ENCODE results near the gene NELFB. TPM values are rescaled to one million over a fixed set of nuclear protein-coding genes. Genes with fewer than 3 reads are reported as not detected.
A peak's percentile ranks its signal among the peaks of the same experiment; 100 is the strongest.
"Not testable (repeated sequence)": the region's sequence is repeated elsewhere in the genome, so short reads cannot be mapped to it uniquely, and the experiment has no call there.

NELFB gene
- total RNA-seq, 2 experiments from 2014 or later: 70.8 to 75.3 TPM

DNA sequence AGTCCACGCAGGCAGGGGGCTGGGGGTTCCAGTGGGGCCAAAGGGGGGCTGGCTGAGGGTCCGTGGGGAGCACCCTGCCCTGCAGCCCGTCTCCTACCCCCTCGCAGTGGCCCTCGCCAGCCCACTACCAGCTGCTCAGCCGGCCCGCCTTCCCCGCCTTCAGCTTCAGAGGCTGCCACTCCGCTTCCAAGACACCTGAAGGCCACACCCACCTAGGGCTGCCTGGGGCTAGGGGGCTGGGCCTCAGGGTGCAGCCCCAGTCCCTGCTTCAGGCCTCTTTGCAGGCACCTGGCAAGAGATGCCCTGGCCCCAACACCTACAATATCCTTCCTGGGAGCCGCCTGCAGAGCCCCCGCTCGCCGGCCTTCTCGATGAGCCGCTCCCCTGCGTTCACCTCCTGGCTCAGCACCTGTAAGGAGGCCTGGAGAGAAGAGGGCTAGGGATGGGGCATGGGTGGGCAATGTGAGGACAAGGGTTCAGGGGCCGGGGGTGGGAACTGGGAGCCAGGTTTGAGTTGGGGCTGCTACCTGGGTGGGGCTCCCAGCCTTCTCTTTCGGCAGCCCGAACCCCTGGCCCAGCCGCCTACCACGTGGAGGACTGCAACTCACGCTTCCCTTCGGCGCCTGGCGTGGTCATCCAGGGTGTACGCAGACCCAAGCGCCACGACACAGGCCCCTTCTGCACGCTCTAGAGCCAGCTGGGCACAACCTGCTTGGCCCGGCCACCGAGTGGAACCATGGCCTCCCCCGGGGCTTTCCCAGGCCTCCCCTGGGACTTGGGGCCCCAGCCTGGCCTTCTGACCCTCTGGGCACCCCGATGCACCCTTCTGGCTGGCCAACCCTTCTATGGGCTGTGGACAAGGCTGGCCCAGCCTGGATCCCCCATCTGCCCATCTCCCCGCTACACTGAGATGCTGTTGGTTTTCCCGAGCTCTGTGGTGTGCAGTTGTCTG, 2.3 kb upstream of the NELFB start:
- Mint-ChIP-seq H3K4me3 (no peak overlapping the region), H3K36me3 (peaks cover 7% of the 10 kb centered on the region), H3K4me1 (peaks cover 17% of the 10 kb centered on the region), H3K27ac (no peak overlapping the region), H3K9me3 (ENCODE audit: low read depth) (no peaks in the 10 kb centered on the region), H3K27me3 (no peaks in the 10 kb centered on the region)
- ATAC-seq: no peak
- no peak for DNase-seq
- CTCF ChIA-PET: interaction anchor here (1.3 to 5.4 kb wide), 4 partner anchors 11 to 49 kb away, joined by 3 to 46 read pairs (median 14); partner anchors contain the start of genes NRARP and TUBB4B

DNA sequence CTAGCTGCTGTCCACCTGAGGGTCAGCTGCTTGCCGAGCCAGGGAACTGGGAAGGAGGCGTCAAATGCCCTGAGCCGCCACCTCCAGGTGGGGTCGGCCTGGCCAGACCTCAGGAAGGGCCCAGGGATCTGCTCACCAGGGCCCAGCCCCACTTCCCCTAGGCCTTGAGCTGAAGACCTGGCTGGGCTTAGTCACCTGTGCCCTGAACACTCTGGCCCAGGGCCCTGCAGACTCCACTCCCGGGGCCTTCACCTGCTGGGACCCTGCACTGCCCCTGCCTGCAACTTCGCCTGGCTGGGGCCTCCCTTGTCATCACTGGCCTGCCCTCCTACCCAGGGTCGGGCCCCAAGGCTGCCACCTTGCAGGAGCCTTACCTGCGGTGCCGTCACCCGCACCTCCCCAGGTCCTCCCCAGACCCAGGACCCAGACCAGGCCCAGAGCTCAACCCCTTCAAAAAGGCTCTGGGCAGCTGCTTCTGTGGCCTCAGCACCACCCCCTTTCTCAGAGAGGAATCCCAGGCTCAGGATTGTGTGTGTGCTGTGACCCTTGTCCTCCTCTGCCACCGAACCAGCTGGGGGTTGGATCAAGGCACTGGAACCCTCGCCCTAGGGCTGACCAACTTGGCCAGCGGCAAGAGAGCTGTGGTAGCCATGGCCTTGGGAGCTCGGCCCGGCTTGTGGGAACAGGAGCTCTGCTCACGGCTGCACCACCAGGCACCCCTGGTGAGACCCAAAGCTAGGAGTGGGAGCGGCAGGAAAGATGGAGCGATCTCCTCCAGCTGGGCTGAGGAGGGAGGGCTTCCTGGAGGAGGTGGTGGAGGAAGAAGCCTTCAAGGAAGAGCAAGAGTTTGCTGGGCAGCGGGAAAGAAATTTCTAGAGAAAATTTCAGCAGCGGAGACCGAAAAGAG, 1.2 kb upstream of the NELFB start:
- Mint-ChIP-seq H3K36me3 (peaks cover 8% of the 10 kb centered on the region), H3K9me3 (ENCODE audit: low read depth) (no peaks in the 10 kb centered on the region), H3K27me3 (no peaks in the 10 kb centered on the region), H3K4me3 (peak overlapping the region; percentile 91), H3K4me1 (peaks cover 17% of the 10 kb centered on the region), H3K27ac (peak overlapping the region; percentile 73)
- DNase-seq (no peak), ATAC-seq (no peak)
- CTCF ChIA-PET: interaction anchor here (1.0 to 5.4 kb wide), 10 partner anchors 8 to 412 kb away, joined by 3 to 46 read pairs (median 4); partner anchors contain the start of genes AJM1, ANAPC2, CYSRT1 and EXD3

GRCh38 chr9:137255448-137256114, 454 bp downstream of the NELFB start:
- no peaks in the 10 kb centered on the region for H3K27me3 Mint-ChIP-seq
- peak; percentile 66 for DNase-seq
- CTCF ChIA-PET: interaction anchor here (1.1 to 5.4 kb wide), 9 partner anchors 8 to 187 kb away, joined by 3 to 46 read pairs (median 5); partner anchors contain the start of genes ANAPC2, CYSRT1, EXD3 and SSNA1
- peaks cover 12% of the 10 kb centered on the region for H3K36me3 Mint-ChIP-seq
- H3K9me3 Mint-ChIP-seq (ENCODE audit: low read depth): no peaks in the 10 kb centered on the region
- H3K4me3 Mint-ChIP-seq: peak overlapping the region; percentile 91
- peaks cover 17% of the 10 kb centered on the region for H3K4me1 Mint-ChIP-seq
- ATAC-seq: no peak
- peak overlapping the region; percentile 87 for H3K27ac Mint-ChIP-seq

DNA sequence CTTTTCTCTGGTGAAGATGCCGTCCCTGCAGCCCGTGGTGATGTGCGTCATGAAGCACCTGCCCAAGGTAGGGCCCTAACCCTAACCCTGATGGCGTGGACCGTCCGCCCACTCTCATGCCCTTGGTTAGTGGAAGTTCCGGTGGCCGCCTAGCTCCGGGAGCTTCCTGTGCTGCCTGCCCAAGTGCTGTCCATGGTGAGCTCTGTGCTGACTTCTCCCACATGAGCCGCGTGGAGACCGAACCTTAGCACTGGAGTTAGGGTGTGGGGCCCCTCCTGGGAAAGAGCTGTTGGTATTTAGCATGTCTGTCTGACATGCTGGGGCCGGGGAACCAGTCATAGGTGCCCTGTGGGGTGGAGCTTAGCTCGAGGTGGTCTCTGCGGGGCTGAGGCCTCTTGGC, 1.2 kb downstream of the NELFB start:
- H3K27ac Mint-ChIP-seq: peak overlapping the region; percentile 36
- H3K4me1 Mint-ChIP-seq: peaks cover 17% of the 10 kb centered on the region
- ATAC-seq (no peak), DNase-seq (no peak)
- H3K36me3 Mint-ChIP-seq: peaks cover 12% of the 10 kb centered on the region
- CTCF ChIA-PET: interaction anchor here (1.2 to 5.4 kb wide), 6 partner anchors 14 to 166 kb away, joined by 3 to 46 read pairs (median 4); partner anchors contain the start of genes EXD3 and TUBB4B
- no peaks in the 10 kb centered on the region for H3K27me3 Mint-ChIP-seq
- H3K4me3 Mint-ChIP-seq: peak overlapping the region; percentile 91
- H3K9me3 Mint-ChIP-seq (ENCODE audit: low read depth): no peaks in the 10 kb centered on the region

DNA sequence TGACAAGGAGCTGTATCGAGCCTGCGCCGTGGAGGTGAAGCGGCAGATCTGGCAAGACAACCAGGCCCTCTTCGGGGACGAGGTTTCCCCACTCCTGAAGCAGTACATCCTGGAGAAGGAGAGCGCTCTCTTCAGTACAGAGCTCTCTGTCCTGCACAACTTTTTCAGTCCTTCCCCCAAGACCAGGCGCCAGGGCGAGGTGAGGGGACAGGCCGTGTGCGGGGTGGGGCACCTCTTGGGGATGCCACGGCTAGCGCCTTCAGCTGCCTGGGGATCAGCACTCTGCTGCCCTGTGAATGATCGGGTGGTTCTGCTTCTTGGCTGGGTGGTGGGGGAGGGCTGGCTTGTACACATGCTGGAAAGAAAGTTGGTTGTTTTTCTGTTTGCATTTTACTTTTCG, 1.7 kb downstream of the NELFB start:
- CTCF ChIA-PET: interaction anchor here (1.2 to 5.4 kb wide), 6 partner anchors 15 to 166 kb away, joined by 3 to 46 read pairs (median 4); partner anchors contain the start of genes EXD3 and TUBB4B
- Mint-ChIP-seq H3K4me1 (peaks cover 17% of the 10 kb centered on the region), H3K27me3 (no peaks in the 10 kb centered on the region), H3K27ac (no peak overlapping the region), H3K36me3 (peaks cover 15% of the 10 kb centered on the region), H3K4me3 (peak overlapping the region; percentile 91), H3K9me3 (ENCODE audit: low read depth) (no peaks in the 10 kb centered on the region)
- ATAC-seq (no peak), DNase-seq (no peak)

DNA sequence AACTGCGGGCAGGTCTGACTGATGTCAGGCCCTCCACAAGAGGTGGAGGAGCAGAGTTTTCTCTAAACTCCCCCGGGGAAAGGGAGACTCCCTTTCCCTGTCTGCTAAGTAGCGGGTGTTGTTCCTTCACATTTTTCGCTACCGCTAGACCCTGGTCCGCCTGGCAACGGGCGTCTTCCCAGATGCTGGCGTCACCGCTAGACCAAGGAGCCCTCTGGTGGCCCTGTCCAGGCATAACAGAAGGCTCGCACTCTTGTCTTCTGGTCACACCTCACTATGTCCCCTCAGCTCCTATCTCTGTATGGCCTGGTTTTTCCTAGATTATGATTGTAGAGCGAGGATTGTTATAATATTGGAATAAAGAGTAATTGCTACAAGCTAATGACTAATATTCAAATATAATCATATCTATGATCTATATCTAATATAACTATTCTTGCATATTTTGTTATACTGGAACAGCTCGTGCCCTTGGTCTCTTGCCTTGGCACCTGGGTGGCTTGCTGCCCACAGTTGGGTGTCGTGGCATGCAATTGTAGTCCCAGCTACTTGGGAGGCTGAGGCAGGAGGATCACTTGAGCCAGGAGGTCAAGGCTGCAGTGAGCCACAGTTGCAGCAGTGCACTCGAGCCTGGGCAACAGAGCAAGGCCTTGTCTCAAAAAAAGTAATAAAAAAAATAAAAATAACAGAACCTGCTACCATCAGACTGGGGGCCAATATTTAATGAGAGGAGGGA, 7.2 kb downstream of the NELFB start:
- not testable (repeated sequence) for DNase-seq; ATAC-seq; H3K9me3 Mint-ChIP-seq (ENCODE audit: low read depth); H3K27ac Mint-ChIP-seq; H3K27me3 Mint-ChIP-seq; H3K4me3 Mint-ChIP-seq; H3K4me1 Mint-ChIP-seq
- CTCF ChIA-PET: interaction anchor here (1.2 to 2.3 kb wide), 2 partner anchors 22 to 26 kb away, joined by 5 to 8 read pairs; partner anchors contain the start of gene TUBB4B
- peaks cover 16% of the 10 kb centered on the region for H3K36me3 Mint-ChIP-seq

GRCh38 chr9:137262909-137263285, 7.8 kb downstream of the NELFB start:
- CTCF ChIA-PET: interaction anchor here (1.2 to 2.3 kb wide), 2 partner anchors 22 to 26 kb away, joined by 5 to 8 read pairs; partner anchors contain the start of gene TUBB4B
- H3K4me3 Mint-ChIP-seq: no peak overlapping the region
- peaks cover 19% of the 10 kb centered on the region for H3K36me3 Mint-ChIP-seq
- H3K27me3 Mint-ChIP-seq: no peaks in the 10 kb centered on the region
- no peaks in the 10 kb centered on the region for H3K9me3 Mint-ChIP-seq (ENCODE audit: low read depth)
- H3K4me1 Mint-ChIP-seq: peaks cover 3% of the 10 kb centered on the region
- DNase-seq (no peak), ATAC-seq (no peak)
- H3K27ac Mint-ChIP-seq: no peak overlapping the region

DNA sequence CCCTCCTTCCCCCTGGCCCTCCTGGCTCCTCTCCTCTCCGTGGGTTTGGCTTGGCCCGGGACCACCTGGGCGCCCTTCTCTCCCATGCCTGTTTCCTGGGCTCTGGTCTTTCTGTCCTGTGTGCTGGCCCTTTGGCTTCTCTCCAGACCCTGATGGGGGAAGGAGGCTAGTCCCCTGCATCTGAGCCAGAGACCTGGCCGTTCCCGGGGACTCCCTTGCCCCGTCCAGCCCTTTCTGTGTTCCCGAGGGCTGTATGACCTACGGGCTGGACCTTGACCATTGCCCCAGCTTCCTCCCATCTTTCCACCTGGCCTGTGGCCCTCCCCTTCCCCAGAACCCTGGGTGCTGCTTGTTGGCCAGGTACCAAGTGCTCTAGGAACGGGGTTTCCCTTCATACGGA, 8.4 kb downstream of the NELFB start:
- peaks cover 5% of the 10 kb centered on the region for H3K4me1 Mint-ChIP-seq
- no peak overlapping the region for H3K4me3 Mint-ChIP-seq
- no peak overlapping the region for H3K27ac Mint-ChIP-seq
- CTCF ChIA-PET: interaction anchor here (1.2 to 1.6 kb wide), 2 partner anchors 9 to 14 kb away, joined by 3 to 4 read pairs; partner anchors contain the start of genes NELFB and TOR4A
- H3K36me3 Mint-ChIP-seq: peaks cover 20% of the 10 kb centered on the region
- DNase-seq (no peak), ATAC-seq (no peak)
- no peaks in the 10 kb centered on the region for H3K9me3 Mint-ChIP-seq (ENCODE audit: low read depth)
- H3K27me3 Mint-ChIP-seq: no peaks in the 10 kb centered on the region

DNA sequence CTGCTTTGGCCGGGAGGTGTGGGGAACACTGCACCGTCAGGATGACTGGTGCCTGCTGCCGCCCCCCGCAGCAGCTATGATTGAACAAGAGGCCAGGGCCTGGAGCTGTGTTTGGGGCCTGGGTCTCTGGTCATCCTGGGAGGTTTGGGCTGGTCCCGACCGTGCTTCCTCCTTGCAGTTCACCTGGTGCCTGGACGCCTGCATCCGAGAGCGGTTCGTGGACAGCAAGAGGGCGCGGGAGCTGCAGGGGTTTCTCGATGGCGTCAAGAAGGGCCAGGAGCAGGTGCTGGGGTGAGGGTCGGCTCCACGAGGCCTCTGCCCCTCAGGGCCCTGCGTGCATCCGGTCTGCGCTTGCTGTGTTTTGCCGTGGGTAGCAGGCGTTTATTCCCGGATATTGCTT, 8.9 kb downstream of the NELFB start:
- DNase-seq: no peak
- H3K27me3 Mint-ChIP-seq: no peaks in the 10 kb centered on the region
- H3K36me3 Mint-ChIP-seq: peaks cover 23% of the 10 kb centered on the region
- H3K27ac Mint-ChIP-seq: no peak overlapping the region
- no peak overlapping the region for H3K4me3 Mint-ChIP-seq
- CTCF ChIA-PET: interaction anchor here (1.0 to 1.6 kb wide), 3 partner anchors 9 to 27 kb away, joined by 3 to 4 read pairs (median 3); partner anchors contain the start of genes NELFB and TOR4A
- peaks cover 9% of the 10 kb centered on the region for H3K4me1 Mint-ChIP-seq
- no peaks in the 10 kb centered on the region for H3K9me3 Mint-ChIP-seq (ENCODE audit: low read depth)
- no peak for ATAC-seq

DNA sequence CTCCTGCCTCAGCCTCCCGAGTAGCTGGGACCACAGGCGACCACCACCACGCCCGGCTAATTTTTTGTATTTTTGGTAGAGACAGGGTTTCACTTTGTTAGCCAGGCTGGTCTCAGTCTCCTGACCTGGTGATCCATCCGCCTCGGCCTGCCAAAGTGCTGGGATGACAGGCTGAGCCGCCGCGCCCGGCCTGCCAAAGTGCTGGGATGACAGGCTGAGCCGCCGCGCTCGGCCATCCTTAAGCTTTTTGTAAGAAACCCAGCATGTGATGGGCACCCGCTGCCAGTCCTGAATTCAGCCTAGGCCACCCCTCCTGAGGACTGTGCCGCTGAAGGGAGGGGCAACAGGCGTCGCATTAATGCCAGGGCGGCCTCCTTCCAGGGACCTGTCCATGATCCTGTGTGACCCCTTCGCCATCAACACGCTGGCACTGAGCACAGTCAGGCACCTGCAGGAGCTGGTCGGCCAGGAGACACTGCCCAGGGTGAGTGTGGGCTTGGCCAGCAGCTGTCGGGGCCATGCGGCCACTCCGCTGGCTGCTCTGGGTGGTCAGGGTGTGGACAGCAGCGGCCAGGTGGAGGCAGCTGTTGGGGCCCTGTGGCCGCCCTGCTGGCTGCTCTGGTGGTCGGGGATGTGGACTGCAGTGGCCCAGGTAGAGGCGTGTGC, 10.5 kb downstream of the NELFB start:
- Mint-ChIP-seq H3K27me3 (no peaks in the 10 kb centered on the region), H3K9me3 (ENCODE audit: low read depth) (no peaks in the 10 kb centered on the region), H3K4me1 (peaks cover 15% of the 10 kb centered on the region), H3K27ac (no peak overlapping the region), H3K36me3 (peaks cover 22% of the 10 kb centered on the region), H3K4me3 (no peak overlapping the region)
- DNase-seq: no peak
- CTCF ChIA-PET: no interaction called here
- ATAC-seq: no peak

GRCh38 chr9:137266162-137266527, 11.0 kb downstream of the NELFB start:
- ATAC-seq (no peak), DNase-seq (no peak)
- H3K27ac Mint-ChIP-seq: no peak overlapping the region
- H3K4me1 Mint-ChIP-seq: peaks cover 18% of the 10 kb centered on the region
- no peaks in the 10 kb centered on the region for H3K9me3 Mint-ChIP-seq (ENCODE audit: low read depth)
- CTCF ChIA-PET: no interaction called here
- H3K27me3 Mint-ChIP-seq: no peaks in the 10 kb centered on the region
- H3K36me3 Mint-ChIP-seq: peaks cover 22% of the 10 kb centered on the region
- no peak overlapping the region for H3K4me3 Mint-ChIP-seq

All from activated CD8-positive, alpha-beta memory T cell treated with anti-CD3 and anti-CD28 coated beads, Interleukin-2, amount 10 ng/mL, durations not matched to agents 7 days and 5 days (primary cell).